ENCODE results near the gene SP2. TPM values are rescaled to one million over a fixed set of nuclear protein-coding genes. Genes with fewer than 3 reads are reported as not detected.

Gene SP2
- total and polyA plus RNA-seq, 2 of the 8 experiments (the other 6 are each of a cell fraction or from before 2014, with no cell fraction given) = 5.6 to 13.8 TPM

GRCh38 chr17:47882695-47883588 is 13.1 kb upstream of the SP2 start:
- no peak overlapping the region for H4K91ac ChIP-seq (replicated peaks; ENCODE audit: insufficient read length, low read length)
- ChIA-PET POLR2A (ENCODE audit: partially characterized antibody) (interaction anchor here (0.9 to 2.2 kb wide), 6 partner anchors 8 to 51 kb away, joined by 3 to 9 read pairs (median 5); partner anchors contain the start of genes LRRC46, MRPL10 and SP2), CTCF (ENCODE audit: partially characterized antibody) (interaction anchor here (0.6 to 18.8 kb wide), 11 partner anchors 8 to 266 kb away, joined by 3 to 1206 read pairs (median 5); partner anchors contain the start of genes CDK5RAP3, SCRN2 and SP6)
- peaks cover 0 to 18% (median 11%) of the 10 kb centered on the region in 4 experiments; a peak in 6 of 7 replicates for H3K4me1 ChIP-seq (replicated peaks in 1 of 4; ENCODE audit: control insufficient read depth in 3 of 4, insufficient read depth in 4 of 4, low read length in 3 of 4)
- H2BK5ac ChIP-seq (ENCODE audit: low read depth, low read length) = no peak overlapping the region
- H3K23ac ChIP-seq (ENCODE audit: insufficient read length) = no peak overlapping the region
- H3K9ac ChIP-seq (replicated peaks in 1 of 4; ENCODE audit: extremely low read depth in 1 of 4, low read depth in 3 of 4, low read length in 3 of 4) = no peak overlapping the region
- H2BK12ac ChIP-seq (ENCODE audit: low read depth, low read length) = 0 out of 2 replicates have a peak overlapping the region, but pooled peaks have one; percentile 39
- H3K18ac ChIP-seq (ENCODE audit: extremely low read depth, low read length) = no peak overlapping the region; the same call in 1 of the 2 replicates
- no peak overlapping the region for H3K4ac ChIP-seq (replicated peaks; ENCODE audit: insufficient read length, low read depth, low read length)
- no peaks in the 10 kb centered on the region for H3K9me3 ChIP-seq (ENCODE audit: insufficient read depth in 2 of 2, low read depth in 1 of 2, low read length in 1 of 2)
- H3K14ac ChIP-seq (ENCODE audit: insufficient read length) = no peak overlapping the region
- H4K5ac ChIP-seq (ENCODE audit: insufficient read length, low read depth, low read length) = no peak overlapping the region
- H4K20me1 ChIP-seq (replicated peaks in 1 of 2; ENCODE audit: control insufficient read depth in 1 of 2, insufficient read depth in 2 of 2, low read length in 2 of 2) = no peaks in the 10 kb centered on the region
- no peak for FAIRE-seq
- no peaks in the 10 kb centered on the region for H3K23me2 ChIP-seq (ENCODE audit: low read depth, low read length)
- no peak overlapping the region for H4K8ac ChIP-seq (ENCODE audit: extremely low read depth, insufficient read depth, low read length)
- TF ChIP-seq EZH2 (IDR thresholded peaks at IDR 0.05; ENCODE audit: low read depth, low read length, severe bottlenecking) = no peak
- TF ChIP-seq TEAD4 (IDR thresholded peaks at IDR 0.05; ENCODE audit: low read depth, low read length) = no peak
- TF ChIP-seq GTF2F1 (IDR thresholded peaks at IDR 0.05; ENCODE audit: borderline replicate concordance, low read depth, low read length) = no peak
- TF ChIP-seq FOSL1 (IDR thresholded peaks at IDR 0.05; ENCODE audit: insufficient read depth, low read depth, low read length) = no peak
- WGBS, 2 experiments (ENCODE audit: extremely low coverage in 1 of 2, insufficient coverage in 1 of 2, insufficient read length in 1 of 2, insufficient replicate concordance in 2 of 2, low coverage in 1 of 2, low lambda C conversion rate in 2 of 2, missing lambda C conversion rate in 1 of 2) = 82% methylated on average over 9 of the region's 9 CpGs; no CpG with 5 or more reads in 1 of the 2 experiments
- H3K79me2 ChIP-seq (ENCODE audit: control insufficient read depth in 1 of 2, insufficient read depth in 2 of 2, low read length in 2 of 2) = no peaks in the 10 kb centered on the region
- H2BK120ac ChIP-seq (replicated peaks; ENCODE audit: low read depth, low read length) = peak overlapping the region; percentile 33
- H2AK5ac ChIP-seq (ENCODE audit: low read depth, low read length) = no peak overlapping the region
- H2BK15ac ChIP-seq (ENCODE audit: low read length) = 0 out of 2 replicates have a peak overlapping the region, but pooled peaks have one; percentile 49
- H3K4me2 ChIP-seq (ENCODE audit: insufficient read depth in 1 of 2, low read depth in 2 of 2, low read length in 2 of 2) = no peak overlapping the region
- H3K36me3 ChIP-seq (ENCODE audit: control insufficient read depth in 2 of 4, insufficient read depth in 4 of 4, low read length in 3 of 4) = no peaks in the 10 kb centered on the region
- DNase-seq (ENCODE audit: low read depth in 1 of 2, low spot score in 2 of 2) = no peak
- no peak overlapping the region for H3K56ac ChIP-seq (replicated peaks; ENCODE audit: insufficient read length, low read depth, low read length)
- H2AFZ ChIP-seq (ENCODE audit: low read length) = no peak overlapping the region
- H3K79me1 ChIP-seq (ENCODE audit: low read depth, low read length) = no peaks in the 10 kb centered on the region
- H3K4me3 ChIP-seq (ENCODE audit: extremely low read depth in 1 of 4, insufficient read depth in 2 of 4, low read depth in 3 of 4, low read length in 4 of 4) = no peak overlapping the region
- H2BK20ac ChIP-seq (ENCODE audit: low read length) = no peak overlapping the region
- no peaks in the 10 kb centered on the region; a peak in 1 of 7 replicates for H3K27me3 ChIP-seq (replicated peaks in 1 of 4; ENCODE audit: control insufficient read depth in 3 of 4, extremely low read depth in 1 of 4, insufficient read depth in 3 of 4, low read length in 3 of 4)
- H3K27ac ChIP-seq (ENCODE audit: low read depth, low read length) = no peak overlapping the region
